GM19467 (cell line): Measurements from ENCODE around the gene PARD3B.
"Not testable (repeated sequence)": the region's sequence is repeated elsewhere in the genome, so short reads cannot be mapped to it uniquely, and the experiment has no call there.

Source experiments
- ATAC-seq: cut with Tn5 transposase; IDR thresholded peaks from one replicate; pipeline ENCODE4 v1.9.1; 2021; ENCODE audit warnings: mild to moderate bottlenecking, moderate library complexity; ENCODE audit not compliant: unreplicated experiment

The PARD3B gene

DNA sequence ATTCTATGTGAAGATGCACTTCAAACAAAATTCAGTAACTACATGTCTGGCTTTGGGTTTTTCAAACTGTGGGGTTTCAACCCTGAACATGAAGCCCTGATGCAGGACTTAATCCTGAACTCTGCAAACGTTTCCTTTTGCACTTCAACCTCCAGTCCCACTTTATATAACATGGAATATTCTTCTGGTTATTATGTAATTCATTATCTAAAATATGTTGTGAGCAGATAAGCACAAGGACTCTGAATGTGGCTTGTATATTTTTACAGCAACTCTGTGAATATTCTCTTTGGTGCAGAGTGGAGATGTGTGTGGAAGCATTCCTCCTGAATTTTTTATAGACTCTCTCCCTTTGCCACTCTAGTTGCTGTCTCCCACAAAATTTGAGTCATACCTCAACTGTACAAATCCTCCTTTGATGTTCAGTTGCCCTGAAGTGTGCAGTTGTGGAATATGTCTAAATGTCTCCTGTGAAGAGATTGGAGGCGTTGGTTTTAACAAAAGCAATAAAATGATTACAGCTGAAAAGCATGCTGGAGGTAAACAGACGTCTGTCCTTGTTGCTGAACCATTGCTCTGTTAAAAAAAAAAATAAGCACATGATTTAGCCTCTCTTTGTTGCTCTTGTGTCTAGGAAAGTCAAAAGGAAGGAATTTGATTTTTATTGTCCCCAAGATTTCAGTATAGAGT is 931.9 kb downstream of the PARD3B start:
- ATAC-seq, result no peak

DNA sequence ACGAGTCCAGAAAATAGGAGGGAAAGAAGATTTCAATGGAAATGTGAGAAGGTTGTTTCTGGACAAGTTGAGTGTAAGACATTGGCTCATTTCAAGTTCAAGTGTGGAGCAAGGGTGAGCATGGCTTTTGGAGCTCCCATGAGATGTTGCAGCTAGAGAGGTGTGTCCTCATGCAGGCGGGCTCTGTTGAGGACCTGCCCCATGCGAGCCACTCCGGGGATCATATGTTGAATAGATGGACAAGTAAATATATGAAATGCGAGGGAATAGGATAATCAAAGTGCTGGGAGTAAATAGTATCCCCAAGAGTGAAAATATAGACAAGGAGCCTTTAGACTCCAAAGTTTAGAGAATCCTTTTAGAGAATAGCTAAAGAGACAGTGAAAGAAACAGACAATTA is 936.6 kb downstream of the PARD3B start:
- no peak for ATAC-seq

DNA sequence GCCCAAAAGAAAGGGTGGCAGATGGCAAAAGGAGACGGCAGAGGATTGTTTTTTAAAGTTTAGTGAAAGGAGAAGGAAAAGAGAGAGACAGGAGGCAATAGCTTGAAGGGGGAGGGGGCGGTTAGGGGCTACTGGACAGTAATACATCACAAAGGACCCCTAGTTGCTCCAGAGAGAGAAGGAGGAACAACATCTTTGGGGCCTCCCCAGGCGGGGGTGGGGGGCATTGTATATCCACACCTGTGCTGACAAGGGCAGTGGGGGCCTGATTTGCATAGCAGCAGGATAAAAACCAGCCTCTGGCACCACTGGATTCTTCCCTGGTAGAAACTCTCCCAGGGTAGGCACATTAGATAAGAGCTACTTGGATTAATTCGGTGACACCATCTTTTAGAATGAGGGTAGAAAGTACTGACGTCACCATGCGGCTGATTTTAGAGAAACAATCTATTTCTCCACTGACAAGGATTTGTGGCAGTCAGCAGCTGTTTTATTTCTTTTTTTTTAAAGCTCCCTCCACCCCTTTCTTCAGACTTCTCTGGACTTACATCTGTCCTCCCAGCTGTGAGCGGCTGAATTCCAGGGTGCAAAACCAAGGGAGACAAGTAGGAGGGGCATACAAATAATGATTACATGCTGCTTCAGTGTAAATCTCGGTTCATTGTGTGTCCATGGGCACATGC is 937.3 kb downstream of the PARD3B start:
- no peak for ATAC-seq

DNA sequence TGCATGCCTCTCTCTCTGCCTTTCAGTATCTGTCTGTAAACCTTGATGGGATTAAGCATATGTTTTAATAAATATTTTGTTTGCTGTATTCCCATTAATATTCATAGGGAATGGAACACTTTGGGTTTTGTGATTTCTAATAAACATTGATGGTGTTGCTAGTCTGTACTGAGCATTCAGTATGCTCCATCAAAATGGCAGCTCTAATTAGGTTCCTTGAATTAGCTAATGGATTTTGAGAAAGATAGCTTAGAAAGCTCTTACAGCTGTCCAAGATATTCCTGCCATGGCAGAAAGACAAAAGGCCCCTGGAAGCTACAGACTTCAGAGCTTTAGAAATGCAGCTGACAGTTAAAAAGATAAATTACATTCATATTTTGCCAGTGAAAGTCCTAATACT is 937.8 kb downstream of the PARD3B start:
- ATAC-seq, result no peak

DNA sequence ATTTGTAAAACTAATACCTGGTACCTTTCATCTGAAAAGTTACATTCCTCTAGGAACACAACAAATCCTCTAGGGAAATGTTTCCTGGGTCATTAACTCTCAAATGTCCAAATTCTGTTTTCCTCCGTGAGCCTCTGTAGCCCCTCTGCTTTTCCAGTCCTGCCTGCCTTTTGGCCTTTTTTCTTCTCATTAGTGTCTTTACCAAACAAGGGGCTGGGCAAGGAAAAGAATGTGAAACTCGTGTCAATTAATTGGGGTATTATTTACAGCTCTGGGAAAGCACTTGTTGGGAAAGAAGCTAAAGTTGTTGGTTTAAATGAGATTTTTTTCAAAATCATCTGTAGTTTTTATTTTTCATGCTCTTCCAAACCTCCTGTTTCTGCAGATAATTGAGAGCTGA is 938.9 kb downstream of the PARD3B start:
- no peak for ATAC-seq

DNA sequence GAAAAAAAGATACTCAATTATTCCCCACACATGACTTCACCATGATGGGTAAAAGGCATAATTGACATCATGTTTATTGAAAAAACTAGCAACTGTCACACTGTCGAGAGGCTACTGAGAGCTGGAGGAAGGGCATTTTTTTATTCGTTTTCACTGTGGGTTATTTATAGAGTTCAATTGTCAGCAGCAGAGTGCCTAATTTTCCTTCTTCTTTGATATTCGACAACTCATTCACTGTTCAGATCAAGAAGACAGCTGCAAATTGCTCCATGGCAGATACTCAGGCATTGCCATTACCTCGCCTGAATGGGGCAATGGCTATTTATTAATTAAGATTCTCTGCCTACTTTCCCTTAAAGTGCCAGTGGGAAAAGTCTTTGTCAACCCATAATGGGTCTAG is 939.5 kb downstream of the PARD3B start:
- ATAC-seq, result no peak

DNA sequence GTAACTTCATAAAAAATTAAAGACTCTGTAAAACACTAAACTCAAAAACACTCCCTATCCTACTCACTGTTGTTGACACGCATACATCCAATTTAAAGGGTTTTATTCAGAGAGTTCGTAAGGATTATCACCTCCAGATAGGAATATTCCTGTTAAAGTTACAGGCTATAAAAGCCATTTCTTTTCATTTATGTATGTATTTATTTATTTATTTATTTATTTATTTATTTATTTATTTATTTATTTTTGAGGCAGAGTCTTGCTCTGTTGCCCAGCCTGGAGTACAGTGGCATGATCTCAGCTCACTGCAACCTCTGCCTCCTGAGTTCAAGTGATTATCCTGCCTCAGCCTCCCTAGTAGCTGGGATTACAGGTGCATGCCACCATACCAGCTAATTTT is 948.3 kb downstream of the PARD3B start:
- not testable (repeated sequence) for ATAC-seq

DNA sequence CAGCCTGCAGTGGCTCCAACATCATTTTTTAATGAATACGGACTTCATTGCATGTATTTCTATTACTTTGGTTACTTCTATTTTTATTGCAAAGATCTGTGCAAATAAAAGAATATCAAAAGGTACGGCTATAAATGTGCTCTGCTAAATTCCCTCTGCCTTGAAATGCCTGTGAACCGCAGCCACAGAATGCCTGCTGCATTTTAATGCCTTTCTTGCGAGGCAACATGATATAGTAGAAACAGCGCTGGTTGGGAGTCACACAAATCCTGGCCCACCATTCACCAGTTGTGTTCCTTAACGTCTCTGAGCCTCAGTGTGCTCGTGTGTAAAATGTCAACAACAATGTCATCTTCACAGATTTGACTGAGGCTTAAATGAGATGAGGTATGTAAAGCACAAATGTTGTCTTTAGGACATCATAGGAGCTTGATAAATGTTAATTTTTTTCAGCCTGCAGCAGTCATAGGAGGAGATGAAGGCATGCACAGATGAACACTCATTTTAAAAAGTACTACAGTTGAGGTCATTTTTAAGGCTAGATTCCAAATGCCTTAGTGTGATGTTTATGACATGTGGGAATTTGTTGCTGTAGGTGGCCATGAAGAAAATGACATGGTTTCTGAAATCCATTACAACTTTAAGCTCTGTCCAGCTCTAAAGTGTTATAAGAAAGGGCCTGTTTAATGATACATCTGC is 949.4 kb downstream of the PARD3B start:
- ATAC-seq, result no peak

DNA sequence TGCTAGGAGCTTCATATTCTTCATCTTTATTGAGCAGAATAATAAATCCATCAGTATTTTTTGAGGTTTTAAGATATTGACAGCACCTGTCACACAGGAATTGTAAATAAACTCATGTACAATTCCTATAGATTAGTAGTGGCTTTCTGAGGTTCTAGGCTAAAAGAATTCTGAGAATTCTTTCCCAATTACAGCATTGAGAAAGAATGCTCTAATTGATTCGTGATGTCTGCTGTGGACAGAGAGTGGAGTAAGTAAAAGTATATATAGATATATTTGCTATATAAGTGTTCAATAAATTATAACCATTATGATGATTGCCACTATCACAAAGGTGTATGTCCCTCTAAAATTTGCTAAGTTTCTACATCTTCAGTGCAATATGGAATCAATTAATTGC is 950.5 kb downstream of the PARD3B start:
- no peak for ATAC-seq

DNA sequence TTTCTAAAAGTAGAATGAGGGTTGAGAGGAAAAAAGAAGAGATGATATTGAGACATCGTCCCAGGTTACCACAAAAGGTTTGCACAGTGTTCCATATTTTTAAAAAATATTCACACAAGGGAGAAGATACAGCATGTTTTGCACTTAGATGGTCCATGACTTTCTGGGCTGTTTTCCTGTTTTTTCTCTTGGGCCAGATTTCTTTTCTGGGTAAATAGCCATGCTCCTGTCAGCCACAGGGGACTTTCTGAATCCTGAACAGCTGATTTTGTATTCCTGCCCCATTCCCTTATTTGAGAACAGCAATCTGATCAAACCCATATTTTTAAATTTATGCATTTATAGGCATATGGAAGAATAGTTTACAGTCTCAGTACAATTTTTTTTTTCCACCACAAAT is 951.1 kb downstream of the PARD3B start:
- no peak for ATAC-seq

DNA sequence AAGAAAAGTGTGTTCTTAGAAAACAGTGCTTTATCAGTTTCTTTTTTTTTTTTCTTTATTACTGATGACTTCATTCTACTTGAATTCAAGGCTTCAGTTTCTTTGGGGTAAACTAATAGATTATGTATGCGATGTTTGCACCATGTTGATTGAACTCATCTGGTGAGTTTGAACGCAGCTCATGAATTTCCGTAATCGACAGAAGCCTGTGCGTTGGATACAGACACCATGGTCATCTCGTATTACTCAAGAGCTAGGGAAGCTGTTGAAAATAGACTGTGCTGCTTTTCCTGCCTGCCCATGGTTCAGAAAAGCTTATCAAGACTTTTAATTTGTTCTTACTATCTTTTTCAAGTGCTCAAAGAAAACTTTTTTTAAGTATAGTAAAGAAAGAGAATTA is 951.5 kb downstream of the PARD3B start:
- no peak for ATAC-seq

DNA sequence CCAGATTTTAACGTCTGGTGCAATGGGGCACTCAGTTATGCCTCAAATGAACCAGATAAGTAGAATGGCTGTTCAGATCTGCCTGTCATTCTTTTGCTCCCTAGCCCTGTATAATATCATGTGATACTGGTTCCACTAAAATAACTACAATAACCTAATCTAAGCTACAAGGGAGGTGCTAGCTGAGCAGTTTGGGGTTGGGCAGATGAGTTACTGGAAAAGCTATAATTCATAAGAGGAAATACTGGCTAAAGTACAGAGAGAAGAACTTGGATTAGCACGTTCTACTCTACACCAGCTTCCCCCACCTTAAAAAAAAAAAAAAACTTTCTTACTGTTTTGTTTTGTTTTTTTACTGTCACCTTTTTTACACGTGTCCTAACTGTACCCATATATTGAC is 953.7 kb downstream of the PARD3B start:
- ATAC-seq, result no peak

DNA sequence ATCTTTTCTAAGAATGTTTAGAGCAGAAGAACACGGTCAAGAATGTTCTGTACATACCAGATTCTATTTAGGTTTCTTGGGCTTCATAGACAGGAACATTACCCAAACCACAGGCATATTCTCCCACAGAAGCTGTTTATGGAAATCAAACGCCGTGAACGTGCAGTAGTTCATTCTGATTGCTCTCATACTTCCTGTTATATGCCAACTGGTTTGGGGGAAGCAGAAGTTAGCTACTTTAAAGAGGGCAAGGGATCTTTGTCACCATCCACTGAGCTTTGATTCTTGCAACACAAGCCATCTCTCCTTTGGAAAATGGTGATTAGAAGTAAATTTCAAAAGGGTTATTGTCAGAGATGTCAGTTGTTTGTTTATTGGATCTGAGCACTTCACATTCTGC is 954.8 kb downstream of the PARD3B start:
- ATAC-seq, result no peak

DNA sequence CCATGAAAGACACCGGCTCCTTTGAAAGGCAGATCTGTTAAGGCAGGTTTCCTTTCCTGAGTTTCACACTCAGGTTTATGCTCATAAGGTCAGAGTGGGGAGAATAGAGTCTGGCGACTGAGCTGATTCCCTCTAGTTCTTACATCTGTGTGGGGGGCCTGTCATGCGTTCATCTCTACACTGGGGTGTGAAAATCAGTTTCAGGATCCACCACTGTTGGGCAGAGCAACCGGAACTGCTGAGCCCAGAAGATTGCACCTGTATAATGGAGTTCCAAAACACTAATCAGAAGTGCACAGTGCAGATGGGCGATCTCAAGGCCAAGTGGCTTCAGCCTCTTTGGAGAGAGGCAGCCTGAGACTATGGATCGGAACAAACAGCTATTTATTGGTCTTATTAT is 955.7 kb downstream of the PARD3B start:
- ATAC-seq, result no peak

DNA sequence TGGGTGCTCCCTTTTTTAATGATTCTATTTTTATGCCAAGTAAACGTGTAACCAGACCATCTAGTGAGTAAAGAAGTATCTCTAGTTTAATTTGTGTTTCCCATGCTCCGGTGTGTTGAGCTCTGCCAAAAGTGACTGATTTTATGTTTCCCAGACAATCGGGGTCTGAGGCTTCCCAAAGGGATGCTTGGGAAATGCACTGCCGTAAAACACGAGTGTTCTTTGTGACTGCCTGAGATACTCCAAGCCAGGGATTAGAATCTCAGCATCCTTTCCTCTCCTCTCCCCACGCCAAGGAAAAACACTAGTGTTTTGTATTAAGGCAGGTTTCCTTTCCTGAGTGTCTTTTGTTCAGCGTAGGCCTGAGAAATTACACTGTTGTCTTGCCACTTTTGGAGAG is 956.6 kb downstream of the PARD3B start:
- ATAC-seq, result no peak

DNA sequence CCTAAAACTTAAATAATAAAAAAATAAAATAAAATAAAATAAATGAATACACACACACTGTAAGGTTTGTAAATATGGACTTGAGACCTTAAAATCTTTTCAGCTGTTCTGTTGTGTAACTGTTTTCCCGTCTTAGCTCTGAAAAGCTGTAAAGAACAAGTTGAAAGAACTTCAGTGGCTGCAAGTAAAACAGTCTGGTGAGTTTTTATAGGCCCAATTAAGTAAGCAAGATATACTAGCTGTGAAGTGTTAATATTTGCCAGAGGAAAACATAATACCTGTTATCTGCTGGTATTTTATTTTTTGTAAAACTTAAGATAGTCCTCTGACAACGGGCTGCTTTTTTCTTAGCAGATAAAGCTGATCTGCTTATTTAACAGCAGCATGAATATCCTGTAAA is 960.1 kb downstream of the PARD3B start:
- ATAC-seq, result no peak

DNA sequence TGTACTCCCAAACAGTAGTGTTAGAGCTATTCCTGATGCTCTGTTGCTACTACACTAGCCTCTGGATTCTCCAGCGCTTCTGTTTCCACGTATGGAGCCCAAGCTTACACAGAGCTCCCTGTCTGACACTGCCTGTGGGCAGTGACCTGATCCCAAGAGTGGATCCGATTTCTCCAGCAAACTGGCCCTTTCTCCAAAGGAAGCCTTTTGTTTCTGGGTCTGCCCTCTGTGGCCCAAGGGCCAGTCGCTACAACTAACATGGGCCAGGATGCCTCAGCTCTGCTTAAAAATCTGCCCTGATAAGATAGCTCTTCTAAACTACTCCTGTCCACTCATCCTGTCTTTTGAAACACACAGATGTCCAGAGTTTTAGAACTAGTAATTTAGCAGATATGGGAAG is 964.4 kb downstream of the PARD3B start:
- ATAC-seq, result no peak

DNA sequence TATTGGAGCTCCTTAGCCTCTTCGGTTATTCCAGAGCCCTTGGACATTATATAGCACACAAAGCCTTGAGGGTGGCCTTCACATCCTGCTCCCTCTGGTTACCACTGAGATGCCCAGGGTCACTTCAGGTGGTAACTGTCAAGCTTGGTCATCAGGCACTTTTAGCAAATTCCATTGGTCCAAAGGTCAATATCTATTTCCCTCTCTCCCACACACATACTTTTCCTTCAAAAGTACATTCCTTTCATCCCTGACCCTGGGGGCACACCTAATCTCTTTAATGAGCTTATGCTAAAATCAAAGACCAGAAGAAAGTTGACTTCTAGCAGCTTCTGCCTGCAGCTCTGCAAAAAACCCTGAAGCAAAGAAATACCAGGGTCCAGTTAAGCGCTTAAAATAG is 965.1 kb downstream of the PARD3B start:
- ATAC-seq, result no peak

DNA sequence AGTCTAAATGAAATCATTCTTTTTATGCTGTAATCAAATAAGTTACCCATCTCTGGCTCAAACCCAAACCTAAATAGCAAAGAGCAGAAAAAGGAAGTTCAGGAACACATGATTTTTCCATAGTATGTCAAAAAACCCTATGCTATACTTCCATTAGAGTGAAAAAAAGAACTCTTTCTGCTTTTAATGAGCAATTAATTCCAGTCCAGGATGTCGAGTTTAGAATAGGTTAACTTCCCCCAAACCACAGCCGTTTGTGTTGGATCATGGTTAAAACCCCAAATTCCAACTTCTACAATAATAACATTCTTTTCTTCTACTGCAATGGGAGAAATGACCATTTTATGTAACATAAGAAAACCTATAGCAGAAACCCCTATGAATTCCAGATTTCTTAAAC is 965.9 kb downstream of the PARD3B start:
- no peak for ATAC-seq

DNA sequence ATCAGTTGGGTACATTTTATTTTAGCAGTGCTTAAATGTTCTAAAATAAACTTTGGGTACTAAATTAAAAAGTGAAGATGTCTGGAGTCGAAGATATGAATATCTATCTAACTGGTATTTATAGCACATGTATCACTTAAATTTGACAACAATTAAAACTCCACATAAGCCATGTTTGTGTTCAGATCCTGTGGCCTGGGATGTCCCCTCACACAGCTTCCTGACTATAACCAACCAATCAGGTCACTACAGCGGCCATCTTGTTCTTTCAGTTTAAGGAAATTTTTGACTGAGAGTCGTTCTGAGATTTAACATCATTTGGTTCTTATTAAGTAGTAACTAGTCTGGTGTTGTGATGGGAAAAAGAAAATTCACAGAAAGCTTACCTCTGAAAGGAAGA is 966.4 kb downstream of the PARD3B start:
- no peak for ATAC-seq

DNA sequence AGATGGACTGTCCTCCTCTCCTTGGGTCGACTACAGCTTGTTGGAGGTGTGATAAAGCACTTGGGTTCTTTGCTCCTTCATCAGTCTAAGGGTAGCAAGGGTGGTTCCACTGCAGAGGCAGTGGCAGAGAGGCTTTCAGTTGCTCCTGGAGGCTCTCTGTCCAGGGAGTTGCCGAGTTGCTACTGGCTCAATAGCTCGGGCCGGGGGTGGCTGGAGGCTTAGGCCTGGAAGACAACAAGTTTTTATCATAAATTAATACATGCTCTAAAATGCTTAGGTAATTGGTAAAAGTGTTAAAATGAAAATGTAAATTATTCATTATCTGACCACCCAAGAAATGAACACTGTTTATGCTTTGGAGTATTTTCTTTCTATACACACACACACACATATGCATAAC is 975.0 kb downstream of the PARD3B start:
- no peak for ATAC-seq

DNA sequence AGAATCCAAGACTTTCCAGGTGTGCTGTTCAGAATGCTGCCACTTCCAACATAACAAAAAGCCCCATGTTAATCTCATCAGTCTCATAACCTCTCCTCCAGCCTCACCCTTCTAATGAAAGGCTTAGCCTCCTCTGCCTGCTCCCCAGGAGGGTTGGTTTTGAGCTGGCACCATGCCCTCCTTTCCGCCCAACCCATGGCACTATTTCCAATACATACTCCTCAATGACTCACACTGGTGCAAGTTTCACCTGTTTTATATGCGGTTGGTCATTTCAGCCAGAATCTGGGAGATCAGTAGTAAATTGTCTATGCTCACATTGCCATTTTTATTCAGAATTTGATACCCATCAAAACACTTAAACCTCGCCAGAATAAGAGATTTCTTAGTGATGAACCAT is 979.4 kb downstream of the PARD3B start:
- ATAC-seq, result no peak
